ENCODE data around the gene F5. TPM values are rescaled to one million over a fixed set of nuclear protein-coding genes. Genes with fewer than 3 reads are reported as not detected.

Gene F5
- total and polyA plus RNA-seq, 2 donors (not counting 1 experiment from before 2014, with no cell fraction given), result 0.01 to 0.27 TPM

- Histone ChIP-seq H3K9ac (ENCODE audit: low read length) (no peak overlapping the region), H2AFZ (ENCODE audit: insufficient read depth, low read depth, low read length, poor library complexity, severe bottlenecking) (no peak overlapping the region), H3K27ac (ENCODE audit: low read length in 2 of 2) (no peak overlapping the region), H3K36me3 (replicated peaks in 1 of 2; ENCODE audit: control extremely low read depth in 1 of 2, control insufficient read depth in 1 of 2, extremely low read depth in 1 of 2, insufficient read depth in 2 of 2, low read length in 1 of 2) (no peaks in the 10 kb centered on the region), H3K27me3 (replicated peaks in 1 of 4; ENCODE audit: control extremely low read depth in 1 of 4, control insufficient read depth in 3 of 4, insufficient read depth in 4 of 4, low read length in 3 of 4) (no peaks in the 10 kb centered on the region), H3K79me2 (ENCODE audit: control insufficient read depth, insufficient read depth, low read length) (no peaks in the 10 kb centered on the region), H3K4me1 (ENCODE audit: control insufficient read depth in 2 of 2, insufficient read depth in 2 of 2, low read length in 2 of 2) (no peaks in the 10 kb centered on the region), H3K4me3 (ENCODE audit: control extremely low read depth in 1 of 5, extremely low read depth in 1 of 5, insufficient read depth in 1 of 5, low read depth in 2 of 5, low read length in 4 of 5) (no peak overlapping the region), H3K4me2 (replicated peaks; ENCODE audit: low read depth, low read length, poor library complexity, severe bottlenecking) (no peak overlapping the region), H4K20me1 (ENCODE audit: control insufficient read depth, insufficient read depth, low read length, poor library complexity, severe bottlenecking) (no peaks in the 10 kb centered on the region), H3K9me3 (ENCODE audit: control extremely low read depth in 1 of 3, control insufficient read depth in 2 of 3, insufficient read depth in 1 of 3, low read length in 2 of 3) (no peaks in the 10 kb centered on the region)
- no peak overlapping the region for H3K4me3 Mint-ChIP-seq
- H3K27ac Mint-ChIP-seq, result no peak overlapping the region
- intact Hi-C loops (cut with micrococcal nuclease), result loop anchor here (5.0 kb wide), 1 partner anchor 181 kb away; the partner anchor contains the start of genes BLZF1 and NME7
- H3K27me3 Mint-ChIP-seq, result peaks cover 8% of the 10 kb centered on the region
- H3K4me1 Mint-ChIP-seq, result no peaks in the 10 kb centered on the region
- ChIA-PET CTCF (interaction anchor here (0.7 to 10.7 kb wide), 9 partner anchors 38 to 1206 kb away, joined by 3 to 151 read pairs (median 12); partner anchors contain the start of genes F5 and SLC19A2), POLR2A (no interaction called here)
- no peak for DNase-seq
- WGBS (ENCODE audit: insufficient coverage), result 100% methylated on average over 1 of the region's 2 CpGs
- ATAC-seq (ENCODE audit: low read depth), result no peak
- TF ChIP-seq, protein P1, sequence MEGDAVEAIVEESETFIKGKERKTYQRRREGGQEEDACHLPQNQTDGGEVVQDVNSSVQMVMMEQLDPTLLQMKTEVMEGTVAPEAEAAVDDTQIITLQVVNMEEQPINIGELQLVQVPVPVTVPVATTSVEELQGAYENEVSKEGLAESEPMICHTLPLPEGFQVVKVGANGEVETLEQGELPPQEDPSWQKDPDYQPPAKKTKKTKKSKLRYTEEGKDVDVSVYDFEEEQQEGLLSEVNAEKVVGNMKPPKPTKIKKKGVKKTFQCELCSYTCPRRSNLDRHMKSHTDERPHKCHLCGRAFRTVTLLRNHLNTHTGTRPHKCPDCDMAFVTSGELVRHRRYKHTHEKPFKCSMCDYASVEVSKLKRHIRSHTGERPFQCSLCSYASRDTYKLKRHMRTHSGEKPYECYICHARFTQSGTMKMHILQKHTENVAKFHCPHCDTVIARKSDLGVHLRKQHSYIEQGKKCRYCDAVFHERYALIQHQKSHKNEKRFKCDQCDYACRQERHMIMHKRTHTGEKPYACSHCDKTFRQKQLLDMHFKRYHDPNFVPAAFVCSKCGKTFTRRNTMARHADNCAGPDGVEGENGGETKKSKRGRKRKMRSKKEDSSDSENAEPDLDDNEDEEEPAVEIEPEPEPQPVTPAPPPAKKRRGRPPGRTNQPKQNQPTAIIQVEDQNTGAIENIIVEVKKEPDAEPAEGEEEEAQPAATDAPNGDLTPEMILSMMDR (IDR thresholded peaks at IDR 0.05), result no peak
- no peaks in the 10 kb centered on the region for H3K9me3 Mint-ChIP-seq (ENCODE audit: insufficient read depth)
Observed at GRCh38 chr1:169548282-169548681, 38.0 kb downstream of the F5 start.

- Histone ChIP-seq H2AFZ (ENCODE audit: insufficient read depth, low read depth, low read length, poor library complexity, severe bottlenecking) (no peak overlapping the region), H3K9me3 (ENCODE audit: control extremely low read depth in 1 of 3, control insufficient read depth in 2 of 3, insufficient read depth in 1 of 3, low read length in 2 of 3) (no peaks in the 10 kb centered on the region), H4K20me1 (ENCODE audit: control insufficient read depth, insufficient read depth, low read length, poor library complexity, severe bottlenecking) (no peaks in the 10 kb centered on the region), H3K27me3 (replicated peaks in 1 of 4; ENCODE audit: control extremely low read depth in 1 of 4, control insufficient read depth in 3 of 4, insufficient read depth in 4 of 4, low read length in 3 of 4) (no peaks in the 10 kb centered on the region), H3K9ac (ENCODE audit: low read length) (no peak overlapping the region), H3K4me2 (replicated peaks; ENCODE audit: low read depth, low read length, poor library complexity, severe bottlenecking) (no peak overlapping the region), H3K79me2 (ENCODE audit: control insufficient read depth, insufficient read depth, low read length) (no peaks in the 10 kb centered on the region), H3K4me3 (ENCODE audit: control extremely low read depth in 1 of 5, extremely low read depth in 1 of 5, insufficient read depth in 1 of 5, low read depth in 2 of 5, low read length in 4 of 5) (no peak overlapping the region), H3K27ac (ENCODE audit: low read length in 2 of 2) (no peak overlapping the region), H3K36me3 (replicated peaks in 1 of 2; ENCODE audit: control extremely low read depth in 1 of 2, control insufficient read depth in 1 of 2, extremely low read depth in 1 of 2, insufficient read depth in 2 of 2, low read length in 1 of 2) (no peaks in the 10 kb centered on the region), H3K4me1 (ENCODE audit: control insufficient read depth in 2 of 2, insufficient read depth in 2 of 2, low read length in 2 of 2) (no peaks in the 10 kb centered on the region)
- TF ChIP-seq, protein P1 (IDR thresholded peaks at IDR 0.05), result peak; percentile 78
- no peak for TF ChIP-seq EZH2 (IDR thresholded peaks at IDR 0.05; ENCODE audit: borderline replicate concordance, insufficient read depth, low read depth, low read length, poor library complexity, severe bottlenecking)
- ChIA-PET POLR2A (interaction anchor here (0.9 kb wide), 1 partner anchor 207 kb away, joined by 3 read pairs; no protein-coding TSS in a partner anchor), CTCF (interaction anchor here (0.7 to 10.7 kb wide), 21 partner anchors 10 to 1204 kb away, joined by 3 to 151 read pairs (median 6); partner anchors contain the start of gene SLC19A2)
- Mint-ChIP-seq H3K27me3 (peaks cover 13% of the 10 kb centered on the region), H3K4me3 (no peak overlapping the region), H3K27ac (no peak overlapping the region), H3K9me3 (ENCODE audit: insufficient read depth) (no peaks in the 10 kb centered on the region), H3K4me1 (no peaks in the 10 kb centered on the region)
- DNase-seq (peak; percentile 81), ATAC-seq (ENCODE audit: low read depth) (peak; percentile 82)
- 26% methylated on average over 4 of the region's 15 CpGs for whole genome bisulfite sequencing (ENCODE audit: insufficient coverage)
- intact Hi-C loops (cut with micrococcal nuclease), result loop anchor here (1.0 to 5.0 kb wide), 5 partner anchors 61 to 263 kb away; partner anchors contain the start of genes BLZF1, NME7 and SLC19A2
Observed at GRCh38 chr1:169546087-169546995, 39.9 kb downstream of the F5 start.
